K562 (cell line): Measurements from ENCODE around the gene GTPBP1. TPM values are rescaled to one million over a fixed set of nuclear protein-coding genes. Genes with fewer than 3 reads are reported as not detected.

Experiments used
- E2F6 ChIP-seq, 2 experiments: IDR thresholded peaks; 2 replicates each; pipeline ENCODE4 v1.6.1; 2011; ENCODE audit warnings: borderline replicate concordance in 1 of 2, control low read depth in 1 of 2, low read depth in 1 of 2, low read length in 1 of 2, mild to moderate bottlenecking in 1 of 2, mixed read lengths in 1 of 2, moderate library complexity in 1 of 2; ENCODE audit not compliant: insufficient read depth in 1 of 2, insufficient read length in 1 of 2, poor library complexity in 1 of 2, severe bottlenecking in 1 of 2; ENCODE audit errors: extremely low read depth in 1 of 2
- HDAC6 ChIP-seq: IDR thresholded peaks from 2 replicates; pipeline ENCODE4 v1.6.1; 2012; ENCODE audit warnings: low read depth, mild to moderate bottlenecking, control low read depth, inconsistent platforms, low read length, moderate library complexity
- HDGF ChIP-seq: fragments of 450-650 bp; IDR thresholded peaks from 2 replicates; pipeline ENCODE4 v1.6.1; 2016
- HMG20B ChIP-seq: fragments of 250-450 bp; sonication (Bioruptor Pico); IDR thresholded peaks from 2 replicates; pipeline ENCODE4 v1.5.0; 2021; ENCODE audit warnings: mild to moderate bottlenecking
- OTX1 ChIP-seq: fragments of 450-650 bp; formaldehyde crosslinking; IDR thresholded peaks from 2 replicates; pipeline ENCODE4 v1.4.0; 2022; ENCODE audit warnings: mild to moderate bottlenecking
- PRMT5 ChIP-seq: sonication (generic); formaldehyde crosslinking; IDR thresholded peaks from 2 replicates; pipeline ENCODE4 v1.5.0; 2020; ENCODE audit warnings: missing genetic modification reagents
- REST ChIP-seq, 2 experiments: fragments of 450-650 bp; formaldehyde crosslinking in 1 of 2; IDR thresholded peaks; 2 replicates each; pipeline versions ENCODE4 v1.4.0 to v1.6.1; 2014 to 2020; ENCODE audit warnings: mild to moderate bottlenecking in 2 of 2, borderline replicate concordance in 1 of 2, low read depth in 1 of 2
- ZBTB11 ChIP-seq, 3 experiments: fragments of 200-800 bp in 1 of 3; fragments of 250-450 bp in 1 of 3; fragments of 450-650 bp in 1 of 3; sonication (Bioruptor Pico) in 1 of 3; sonication (Bioruptor generic) in 1 of 3; formaldehyde crosslinking in 1 of 3; IDR thresholded peaks; 2 replicates each; pipeline versions ENCODE4 v1.6.1 to v1.8.0; 2016 to 2022; ENCODE audit warnings: mild to moderate bottlenecking in 2 of 3, missing genetic modification characterization in 2 of 3, missing compliant biosample characterization in 1 of 3, moderate library complexity in 1 of 3
- ZNF3 ChIP-seq: fragments of 250-450 bp; sonication (Bioruptor Pico); IDR thresholded peaks from 2 replicates; pipeline ENCODE4 v1.5.0; 2021; ENCODE audit warnings: mild to moderate bottlenecking, moderate library complexity
- ZNF511 ChIP-seq: sonication (generic); formaldehyde crosslinking; IDR thresholded peaks from 2 replicates; pipeline ENCODE4 v1.8.0; 2022; ENCODE audit warnings: mild to moderate bottlenecking, missing genetic modification reagents
- polyA plus RNA-seq, 8 experiments: library from polyadenylated mRNA; depleted of rRNA in 4 of 8; stranded (reverse) in 5 of 8; unstranded in 3 of 8; fragments of >200 nt; fragmentation: Nextera tagmentation in 2 of 8; fragmentation: Illumina TruSeq in 1 of 8; extraction: Ambion mirVana in 2 of 8; extraction: Trizol in 1 of 8; gene quantifications; 2 replicates each; pipeline versions ENCODE4 v1.2.1 to v1.2.3, GENCODE V29; 2011 to 2014; ENCODE audit warnings: inconsistent platforms in 1 of 8, missing spikeins in 1 of 8
- total RNA-seq, 7 experiments: library from RNA; depleted of rRNA in 6 of 7; stranded (reverse); fragments of >200 nt in 6 of 7; fragmentation: Illumina TruSeq in 2 of 7; extraction: Trizol in 2 of 7; gene quantifications; 2 replicates each; pipeline versions ENCODE4 v1.2.1 to v1.2.3, GENCODE V29; 2011 to 2021; ENCODE audit warnings: low replicate concordance in 1 of 7
- TF ChIP-seq, protein P1 (sequence below): fragments of 200-400 bp; formaldehyde crosslinking; IDR thresholded peaks from 2 replicates; pipeline ENCODE4 v1.6.1; 2017; ENCODE audit warnings: mild to moderate bottlenecking, low read depth, low read length, moderate library complexity

Gene GTPBP1
- total and polyA plus RNA-seq, 9 of the 15 experiments (the other 6 are each of a cell fraction or from before 2014, with no cell fraction given): 0.83 to 53.2 (median 23.3) TPM

DNA sequence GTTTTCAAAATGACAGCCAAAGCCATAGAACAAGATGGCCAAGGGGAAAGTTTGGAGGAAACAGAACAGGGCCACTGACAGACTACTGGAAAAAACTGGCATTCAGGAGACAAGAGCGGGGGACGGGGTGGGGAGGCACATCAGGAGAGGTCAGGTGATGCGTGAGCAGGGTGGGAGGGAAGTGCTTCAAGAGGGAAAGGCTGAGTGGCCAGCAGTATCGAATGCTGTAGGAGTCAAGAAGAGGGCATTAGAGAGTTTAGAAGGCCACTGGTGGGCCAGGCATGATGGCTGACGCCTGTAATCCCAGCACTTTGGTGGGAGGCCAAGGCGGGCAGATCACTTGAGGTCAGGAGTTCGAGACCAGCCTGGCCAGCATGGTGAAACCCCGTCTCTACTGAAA is 8.2 kb downstream of the GTPBP1 start (continued):
- TF ChIP-seq ZBTB11 (CRISPR knock-in tag; IDR thresholded peaks at IDR 0.05): 0 out of 6 replicates have a peak, but pooled peaks of 1 of the 3 experiments have one; percentile 18
- TF ChIP-seq HMG20B (CRISPR knock-in tag): no peak
- TF ChIP-seq E2F6 (IDR thresholded peaks at IDR 0.05; ENCODE audit: borderline replicate concordance in 1 of 2, extremely low read depth in 1 of 2, insufficient read depth in 1 of 2, insufficient read length in 1 of 2, low read depth in 1 of 2, low read length in 1 of 2, poor library complexity in 1 of 2, severe bottlenecking in 1 of 2): no peak
- 0 out of 2 replicates have a peak, but pooled peaks have one; percentile 12 for TF ChIP-seq OTX1 (CRISPR knock-in tag)
- TF ChIP-seq, protein P1, sequence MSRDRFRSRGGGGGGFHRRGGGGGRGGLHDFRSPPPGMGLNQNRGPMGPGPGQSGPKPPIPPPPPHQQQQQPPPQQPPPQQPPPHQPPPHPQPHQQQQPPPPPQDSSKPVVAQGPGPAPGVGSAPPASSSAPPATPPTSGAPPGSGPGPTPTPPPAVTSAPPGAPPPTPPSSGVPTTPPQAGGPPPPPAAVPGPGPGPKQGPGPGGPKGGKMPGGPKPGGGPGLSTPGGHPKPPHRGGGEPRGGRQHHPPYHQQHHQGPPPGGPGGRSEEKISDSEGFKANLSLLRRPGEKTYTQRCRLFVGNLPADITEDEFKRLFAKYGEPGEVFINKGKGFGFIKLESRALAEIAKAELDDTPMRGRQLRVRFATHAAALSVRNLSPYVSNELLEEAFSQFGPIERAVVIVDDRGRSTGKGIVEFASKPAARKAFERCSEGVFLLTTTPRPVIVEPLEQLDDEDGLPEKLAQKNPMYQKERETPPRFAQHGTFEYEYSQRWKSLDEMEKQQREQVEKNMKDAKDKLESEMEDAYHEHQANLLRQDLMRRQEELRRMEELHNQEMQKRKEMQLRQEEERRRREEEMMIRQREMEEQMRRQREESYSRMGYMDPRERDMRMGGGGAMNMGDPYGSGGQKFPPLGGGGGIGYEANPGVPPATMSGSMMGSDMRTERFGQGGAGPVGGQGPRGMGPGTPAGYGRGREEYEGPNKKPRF: no peak
- TF ChIP-seq HDAC6: no peak
- no peak for TF ChIP-seq ZNF3 (CRISPR knock-in tag)
- no peak for TF ChIP-seq PRMT5
- peak; percentile 21; the same call in 1 of the 2 replicates for TF ChIP-seq REST (IDR thresholded peaks at IDR 0.05; ENCODE audit: borderline replicate concordance)
- no peak for TF ChIP-seq REST (CRISPR knock-in tag; IDR thresholded peaks at IDR 0.05; ENCODE audit: low read depth)
- TF ChIP-seq ZNF511 (CRISPR knock-in tag): no peak
- TF ChIP-seq HDGF: no peak
